HepG2 (cell line): Measurements from ENCODE around the gene EIF4G1. TPM values are rescaled to one million over a fixed set of nuclear protein-coding genes. Genes with fewer than 3 reads are reported as not detected.

ENCODE experiments used
- ASH2L ChIP-seq: fragments of 300-600, 200-600 bp; sonication (generic); IDR thresholded peaks from 2 replicates; pipeline ENCODE4 v1.7.0; 2017; ENCODE audit warnings: low read depth, mild to moderate bottlenecking, moderate library complexity, mixed read lengths, low read length; ENCODE audit not compliant: insufficient read length
- BRD4 ChIP-seq: sonication (generic); formaldehyde crosslinking; IDR thresholded peaks from 2 replicates; pipeline ENCODE4 v1.4.0; 2020; ENCODE audit warnings: missing genetic modification reagents
- CCDC6 ChIP-seq: sonication (generic); formaldehyde crosslinking; IDR thresholded peaks from 2 replicates; pipeline ENCODE4 v1.8.1; 2022; ENCODE audit warnings: mild to moderate bottlenecking, missing genetic modification reagents, moderate library complexity
- CENPX ChIP-seq: sonication (generic); formaldehyde crosslinking; IDR thresholded peaks from 2 replicates; pipeline ENCODE4 v1.9.0; 2021; ENCODE audit warnings: mild to moderate bottlenecking, missing genetic modification reagents, moderate library complexity
- ELF1 ChIP-seq: sonication (generic); formaldehyde crosslinking; IDR thresholded peaks from 2 replicates; pipeline ENCODE4 v1.4.0; 2020; ENCODE audit warnings: missing genetic modification reagents
- HDAC1 ChIP-seq: sonication (generic); formaldehyde crosslinking; IDR thresholded peaks from 2 replicates; pipeline ENCODE4 v1.5.1; 2020; ENCODE audit warnings: mild to moderate bottlenecking, missing genetic modification reagents
- KDM3A ChIP-seq: IDR thresholded peaks from 2 replicates; pipeline ENCODE4 v1.6.1; 2018; ENCODE audit warnings: low read depth, missing compliant biosample characterization
- KDM6A ChIP-seq: IDR thresholded peaks from 2 replicates; pipeline ENCODE4 v1.6.1; 2016; ENCODE audit warnings: low read depth
- MEIS2 ChIP-seq: sonication (generic); formaldehyde crosslinking; IDR thresholded peaks from 2 replicates; pipeline ENCODE4 v1.9.0; 2021; ENCODE audit warnings: mild to moderate bottlenecking, missing genetic modification reagents
- MYNN ChIP-seq: sonication (generic); formaldehyde crosslinking; IDR thresholded peaks from 2 replicates; pipeline ENCODE4 v1.4.0; 2020; ENCODE audit warnings: mild to moderate bottlenecking, low read depth, missing genetic modification reagents
- NFYC ChIP-seq: IDR thresholded peaks from 2 replicates; pipeline ENCODE4 v1.6.1; 2016; ENCODE audit warnings: missing genetic modification reagents, missing compliant biosample characterization
- POLR2AphosphoS2 ChIP-seq: IDR thresholded peaks from 2 replicates; pipeline ENCODE4 v1.6.1; 2011; ENCODE audit warnings: low read depth, low read length, improper control_type of control experiment
- SALL1 ChIP-seq: sonication (generic); formaldehyde crosslinking; IDR thresholded peaks from 2 replicates; pipeline ENCODE4 v1.8.0; 2022; ENCODE audit warnings: mild to moderate bottlenecking, missing genetic modification reagents
- YEATS2 ChIP-seq: sonication (generic); formaldehyde crosslinking; IDR thresholded peaks from 2 replicates; pipeline ENCODE4 v1.4.0; 2020; ENCODE audit warnings: missing genetic modification reagents, borderline replicate concordance
- YEATS4 ChIP-seq: sonication (generic); formaldehyde crosslinking; IDR thresholded peaks from 2 replicates; pipeline ENCODE4 v1.4.0; 2020; ENCODE audit warnings: missing genetic modification reagents, borderline replicate concordance
- ZBTB1 ChIP-seq: sonication (generic); formaldehyde crosslinking; IDR thresholded peaks from 2 replicates; pipeline ENCODE4 v1.4.0; 2020; ENCODE audit warnings: missing genetic modification reagents, borderline replicate concordance
- ZC3H13 ChIP-seq: sonication (generic); formaldehyde crosslinking; IDR thresholded peaks from 2 replicates; pipeline ENCODE4 v1.8.1; 2023; ENCODE audit warnings: mild to moderate bottlenecking, missing genetic modification reagents, moderate library complexity
- ZNF549 ChIP-seq: sonication (generic); formaldehyde crosslinking; IDR thresholded peaks from 2 replicates; pipeline ENCODE4 v1.5.0; 2020; ENCODE audit warnings: missing genetic modification reagents
- ZNF614 ChIP-seq: IDR thresholded peaks from 2 replicates; pipeline ENCODE4 v1.6.1; 2018; ENCODE audit warnings: missing biosample characterization, missing genetic modification reagents, inconsistent platforms, borderline replicate concordance
- ZNF747 ChIP-seq: sonication (generic); formaldehyde crosslinking; IDR thresholded peaks from 2 replicates; pipeline ENCODE4 v1.8.1; 2023; ENCODE audit warnings: missing genetic modification reagents, mild to moderate bottlenecking, borderline replicate concordance
- ZNF891 ChIP-seq: sonication (generic); formaldehyde crosslinking; IDR thresholded peaks from 2 replicates; pipeline ENCODE4 v1.5.0; 2020; ENCODE audit warnings: mild to moderate bottlenecking, missing genetic modification reagents
- polyA plus RNA-seq, 8 experiments: library from polyadenylated mRNA; depleted of rRNA in 3 of 8; stranded (reverse) in 7 of 8; unstranded in 1 of 8; fragments of >200 nt; fragmentation: Illumina TruSeq in 4 of 8; extraction: Trizol in 4 of 8; gene quantifications; 2 replicates each; pipeline versions ENCODE4 v1.2.1 to v1.2.3, GENCODE V29; 2011 to 2016; ENCODE audit warnings: low read depth in 4 of 8, missing spikeins in 1 of 8, mixed read lengths in 1 of 8; ENCODE audit not compliant: insufficient read depth in 1 of 8
- total RNA-seq, 5 experiments: library from RNA; depleted of rRNA; stranded (reverse); fragments of >200 nt; fragmentation: Illumina TruSeq; extraction: Trizol; gene quantifications; 2 replicates each; pipeline ENCODE4 v1.2.3, GENCODE V29; 2016; ENCODE audit warnings: low read depth in 1 of 5
- TF ChIP-seq, protein P1 (sequence below): sonication (generic); formaldehyde crosslinking; IDR thresholded peaks from 2 replicates; pipeline ENCODE4 v1.5.0; 2020; ENCODE audit warnings: missing genetic modification reagents
- TF ChIP-seq, protein P2 (sequence below): sonication (generic); formaldehyde crosslinking; IDR thresholded peaks from 2 replicates; pipeline ENCODE4 v1.4.0; 2020; ENCODE audit warnings: missing genetic modification reagents, borderline replicate concordance
- TF ChIP-seq, protein P3 (sequence below): sonication (generic); formaldehyde crosslinking; IDR thresholded peaks from 2 replicates; pipeline ENCODE4 v1.9.0; 2021; ENCODE audit warnings: missing genetic modification reagents, borderline replicate concordance
- TF ChIP-seq, protein P4 (sequence below): sonication (generic); formaldehyde crosslinking; IDR thresholded peaks from 2 replicates; pipeline ENCODE4 v1.8.1; 2023; ENCODE audit warnings: mild to moderate bottlenecking, moderate library complexity, missing genetic modification reagents
- TF ChIP-seq, protein P5 (sequence below): sonication (generic); formaldehyde crosslinking; IDR thresholded peaks from 2 replicates; pipeline ENCODE4 v1.8.0; 2022; ENCODE audit warnings: mild to moderate bottlenecking, missing genetic modification reagents, moderate library complexity

The EIF4G1 gene
- total and polyA plus RNA-seq, 2 of the 13 experiments (the other 11 are each of a cell fraction or from before 2014, with no cell fraction given): 208 to 213 TPM

DNA sequence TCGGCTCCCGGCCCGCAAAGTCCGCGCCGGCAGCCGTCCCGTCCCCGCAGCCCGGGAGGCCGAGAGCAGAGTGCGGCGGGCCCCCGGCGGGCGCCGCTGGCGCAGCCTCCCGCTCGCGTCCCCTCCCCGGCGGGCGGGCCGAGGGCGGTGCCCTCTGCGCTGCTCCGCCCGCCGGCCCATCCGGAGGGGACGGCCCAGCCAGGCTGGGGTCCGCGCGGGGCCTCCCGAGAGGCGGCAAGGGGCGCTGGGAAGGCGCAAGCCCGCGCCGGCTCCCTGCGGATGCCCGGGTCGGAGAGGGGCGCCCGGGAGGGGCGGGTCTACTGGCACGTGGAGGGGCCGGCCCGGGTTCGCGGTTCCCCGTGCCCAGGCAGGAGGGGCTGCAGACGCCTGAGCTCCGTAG, 47.1 kb downstream of the EIF4G1 start, which contains the start of the genes CLCN2 and POLR2H (continued):
- TF ChIP-seq YEATS2 (CRISPR knock-in tag) (no peak), NFYC (no peak), POLR2AphosphoS2 (no peak), ZNF747 (no peak), CCDC6 (CRISPR knock-in tag) (no peak), KDM3A (CRISPR knock-in tag) (0 out of 2 replicates have a peak, but pooled peaks have one; percentile 31), HDAC1 (CRISPR knock-in tag) (no peak; the same call in 1 of the 2 replicates), MEIS2 (CRISPR knock-in tag) (peak; percentile 74; the same call in 1 of the 2 replicates), ZC3H13 (CRISPR knock-in tag) (no peak; the same call in 1 of the 2 replicates), BRD4 (CRISPR knock-in tag) (no peak), YEATS4 (CRISPR knock-in tag) (peak; percentile 88), ZBTB1 (CRISPR knock-in tag) (no peak), CENPX (CRISPR knock-in tag) (no peak), KDM6A (CRISPR knock-in tag) (no peak), MYNN (CRISPR knock-in tag) (no peak), SALL1 (peak; percentile 15), ASH2L (no peak), ZNF614 (CRISPR knock-in tag) (no peak), ZNF891 (no peak), ELF1 (CRISPR knock-in tag) (no peak), ZNF549 (CRISPR knock-in tag) (no peak)
- TF ChIP-seq, protein P1, sequence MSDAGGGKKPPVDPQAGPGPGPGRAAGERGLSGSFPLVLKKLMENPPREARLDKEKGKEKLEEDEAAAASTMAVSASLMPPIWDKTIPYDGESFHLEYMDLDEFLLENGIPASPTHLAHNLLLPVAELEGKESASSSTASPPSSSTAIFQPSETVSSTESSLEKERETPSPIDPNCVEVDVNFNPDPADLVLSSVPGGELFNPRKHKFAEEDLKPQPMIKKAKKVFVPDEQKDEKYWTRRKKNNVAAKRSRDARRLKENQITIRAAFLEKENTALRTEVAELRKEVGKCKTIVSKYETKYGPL (CRISPR knock-in tag): no peak
- TF ChIP-seq, protein P2, sequence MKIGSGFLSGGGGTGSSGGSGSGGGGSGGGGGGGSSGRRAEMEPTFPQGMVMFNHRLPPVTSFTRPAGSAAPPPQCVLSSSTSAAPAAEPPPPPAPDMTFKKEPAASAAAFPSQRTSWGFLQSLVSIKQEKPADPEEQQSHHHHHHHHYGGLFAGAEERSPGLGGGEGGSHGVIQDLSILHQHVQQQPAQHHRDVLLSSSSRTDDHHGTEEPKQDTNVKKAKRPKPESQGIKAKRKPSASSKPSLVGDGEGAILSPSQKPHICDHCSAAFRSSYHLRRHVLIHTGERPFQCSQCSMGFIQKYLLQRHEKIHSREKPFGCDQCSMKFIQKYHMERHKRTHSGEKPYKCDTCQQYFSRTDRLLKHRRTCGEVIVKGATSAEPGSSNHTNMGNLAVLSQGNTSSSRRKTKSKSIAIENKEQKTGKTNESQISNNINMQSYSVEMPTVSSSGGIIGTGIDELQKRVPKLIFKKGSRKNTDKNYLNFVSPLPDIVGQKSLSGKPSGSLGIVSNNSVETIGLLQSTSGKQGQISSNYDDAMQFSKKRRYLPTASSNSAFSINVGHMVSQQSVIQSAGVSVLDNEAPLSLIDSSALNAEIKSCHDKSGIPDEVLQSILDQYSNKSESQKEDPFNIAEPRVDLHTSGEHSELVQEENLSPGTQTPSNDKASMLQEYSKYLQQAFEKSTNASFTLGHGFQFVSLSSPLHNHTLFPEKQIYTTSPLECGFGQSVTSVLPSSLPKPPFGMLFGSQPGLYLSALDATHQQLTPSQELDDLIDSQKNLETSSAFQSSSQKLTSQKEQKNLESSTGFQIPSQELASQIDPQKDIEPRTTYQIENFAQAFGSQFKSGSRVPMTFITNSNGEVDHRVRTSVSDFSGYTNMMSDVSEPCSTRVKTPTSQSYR (CRISPR knock-in tag): no peak
- TF ChIP-seq, protein P3, sequence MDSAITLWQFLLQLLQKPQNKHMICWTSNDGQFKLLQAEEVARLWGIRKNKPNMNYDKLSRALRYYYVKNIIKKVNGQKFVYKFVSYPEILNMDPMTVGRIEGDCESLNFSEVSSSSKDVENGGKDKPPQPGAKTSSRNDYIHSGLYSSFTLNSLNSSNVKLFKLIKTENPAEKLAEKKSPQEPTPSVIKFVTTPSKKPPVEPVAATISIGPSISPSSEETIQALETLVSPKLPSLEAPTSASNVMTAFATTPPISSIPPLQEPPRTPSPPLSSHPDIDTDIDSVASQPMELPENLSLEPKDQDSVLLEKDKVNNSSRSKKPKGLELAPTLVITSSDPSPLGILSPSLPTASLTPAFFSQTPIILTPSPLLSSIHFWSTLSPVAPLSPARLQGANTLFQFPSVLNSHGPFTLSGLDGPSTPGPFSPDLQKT (CRISPR knock-in tag): no peak
- TF ChIP-seq, protein P4, sequence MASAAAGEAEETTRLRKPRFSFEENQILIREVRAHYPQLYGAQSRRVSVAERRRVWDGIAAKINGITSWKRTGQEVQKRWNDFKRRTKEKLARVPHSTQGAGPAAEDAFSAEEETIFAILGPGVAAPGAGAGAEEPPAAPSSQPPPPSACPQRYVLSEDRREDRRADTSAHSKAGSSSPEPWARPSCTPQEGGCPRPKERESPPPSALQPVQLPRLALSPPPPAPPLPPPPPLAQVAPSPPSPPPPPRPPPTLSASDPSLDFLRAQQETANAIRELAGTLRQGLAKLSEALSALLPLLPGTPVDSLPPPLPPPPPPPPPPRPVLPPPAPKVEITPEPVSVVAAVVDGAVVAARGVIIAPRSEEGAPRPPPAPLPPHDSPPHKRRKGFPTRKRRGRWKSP: no peak
- TF ChIP-seq, protein P5, sequence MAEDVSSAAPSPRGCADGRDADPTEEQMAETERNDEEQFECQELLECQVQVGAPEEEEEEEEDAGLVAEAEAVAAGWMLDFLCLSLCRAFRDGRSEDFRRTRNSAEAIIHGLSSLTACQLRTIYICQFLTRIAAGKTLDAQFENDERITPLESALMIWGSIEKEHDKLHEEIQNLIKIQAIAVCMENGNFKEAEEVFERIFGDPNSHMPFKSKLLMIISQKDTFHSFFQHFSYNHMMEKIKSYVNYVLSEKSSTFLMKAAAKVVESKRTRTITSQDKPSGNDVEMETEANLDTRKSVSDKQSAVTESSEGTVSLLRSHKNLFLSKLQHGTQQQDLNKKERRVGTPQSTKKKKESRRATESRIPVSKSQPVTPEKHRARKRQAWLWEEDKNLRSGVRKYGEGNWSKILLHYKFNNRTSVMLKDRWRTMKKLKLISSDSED (CRISPR knock-in tag): no peak
